AG04449 (cell line): ENCODE data around the gene LLGL1.
"Not testable (repeated sequence)": the region's sequence is repeated elsewhere in the genome, so short reads cannot be mapped to it uniquely, and the experiment has no call there.

Source experiments
- CTCF ChIA-PET: fragments of 350-600 bp; formaldehyde crosslinking; extraction: SDS; loops from one replicate; lab custom pipeline; 2021; ENCODE audit warnings: antibody characterized with exemption; lab: Yijun Ruan, JAX
- POLR2A ChIA-PET: fragments of 400-600, 350-600 bp; formaldehyde crosslinking; extraction: SDS; loops from one replicate; lab custom pipeline; 2020; ENCODE audit warnings: antibody characterized with exemption, inconsistent platforms; lab: Yijun Ruan, JAX
- DNase-seq: peaks from one replicate; pipeline ENCODE4 v3.0.0-alpha.2; 2010; ENCODE audit warnings: low read depth, low spot score
- H3K4me3 ChIP-seq: 2 replicates; pipeline ENCODE4 v1.5.1; 2011; ENCODE audit warnings: low read depth, mild to moderate bottlenecking, control low read depth, low read length
- CTCF ChIP-seq: IDR thresholded peaks from one replicate; pipeline ENCODE4 v1.5.1; 2011; ENCODE audit warnings: mild to moderate bottlenecking, moderate library complexity, low read length, control low read depth, inconsistent platforms; ENCODE audit not compliant: insufficient read depth; ENCODE audit errors: missing control alignments

LLGL1 gene

GRCh38 chr17:18208092-18208491 lies 17.3 kb upstream of the LLGL1 start:
- TF ChIP-seq CTCF: no peak
- no peak for DNase-seq
- no peak overlapping the region for H3K4me3 ChIP-seq
- ChIA-PET POLR2A (interaction anchor here (0.6 kb wide), 1 partner anchor 10 kb away, joined by 3 read pairs; no protein-coding TSS in a partner anchor), CTCF (interaction anchor here (7.6 kb wide), 1 partner anchor 9 kb away, joined by 49 read pairs; no protein-coding TSS in a partner anchor)

GRCh38 chr17:18213666-18214270 lies 11.7 kb upstream of the LLGL1 start:
- no peak overlapping the region for H3K4me3 ChIP-seq
- TF ChIP-seq CTCF: no peak
- DNase-seq: no peak
- POLR2A ChIA-PET: no interaction called here
- CTCF ChIA-PET: no interaction called here

DNA sequence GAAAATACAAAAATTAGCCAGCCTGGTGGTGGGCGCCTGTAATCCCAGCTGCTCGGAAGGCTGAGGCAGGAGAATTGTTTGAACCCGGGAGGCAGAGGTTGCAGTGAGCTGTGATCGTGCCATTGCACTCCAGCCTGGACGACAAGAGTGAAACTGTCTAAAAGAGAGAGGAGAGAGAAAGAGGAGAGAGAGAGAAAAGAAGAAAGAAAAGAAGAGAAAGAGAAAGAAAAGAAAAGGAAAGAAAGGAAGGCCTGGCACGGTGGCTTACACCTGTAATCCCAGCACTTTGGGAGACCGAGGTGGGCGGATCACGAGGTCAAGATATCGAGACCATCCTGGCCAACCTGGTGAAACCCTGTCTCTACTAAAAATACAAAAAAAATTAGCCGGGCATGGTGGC lies 8.5 kb upstream of the LLGL1 start:
- H3K4me3 ChIP-seq, DNase-seq: not testable (repeated sequence)
- POLR2A ChIA-PET: interaction anchor here (1.9 kb wide), 1 partner anchor 33 kb away, joined by 5 read pairs; the partner anchor contains the start of gene ALKBH5
- CTCF ChIA-PET: interaction anchor here (1.0 to 6.1 kb wide), 6 partner anchors 10 to 76 kb away, joined by 3 to 49 read pairs (median 4); no protein-coding TSS in a partner anchor

GRCh38 chr17:18217412-18218015 lies 7.9 kb upstream of the LLGL1 start:
- ChIA-PET CTCF (interaction anchor here (0.7 to 6.1 kb wide), 15 partner anchors 9 to 279 kb away, joined by 3 to 49 read pairs (median 3); no protein-coding TSS in a partner anchor), POLR2A (interaction anchor here (1.9 kb wide), 1 partner anchor 34 kb away, joined by 5 read pairs; the partner anchor contains the start of gene ALKBH5)
- no peak for DNase-seq
- no peak overlapping the region for H3K4me3 ChIP-seq
- TF ChIP-seq CTCF: peak; percentile 94

DNA sequence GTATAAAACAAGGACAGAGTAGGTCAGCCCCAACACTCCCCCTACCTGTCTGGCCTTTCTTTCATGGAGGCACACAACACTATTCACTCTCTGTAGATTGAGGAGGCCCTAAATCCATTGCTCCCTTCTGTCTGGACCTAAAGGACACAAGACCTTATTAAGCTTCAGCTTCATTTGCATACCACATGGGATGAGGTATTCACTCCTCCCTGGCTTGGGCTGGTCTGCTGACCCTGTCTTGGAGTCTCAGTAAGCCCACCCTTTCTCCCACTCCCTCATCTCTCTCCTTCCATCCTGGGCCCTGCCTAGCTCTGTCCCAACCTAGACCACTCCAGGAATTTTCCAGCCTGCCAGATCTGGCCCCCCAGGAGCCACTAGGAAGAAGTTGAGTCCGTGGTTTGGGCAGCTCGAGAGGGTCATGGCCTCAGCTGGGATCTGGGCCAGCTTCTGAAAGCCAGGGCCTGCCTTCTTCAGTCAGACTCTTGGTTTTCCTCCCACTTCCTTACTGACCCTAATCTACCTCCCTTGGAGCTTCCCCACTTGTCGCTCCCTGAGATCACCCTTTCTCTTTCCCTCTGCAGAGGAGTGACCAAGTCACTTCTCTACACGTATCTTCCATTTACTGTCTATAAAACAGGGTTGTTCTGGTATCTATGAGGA lies 6.5 kb upstream of the LLGL1 start:
- H3K4me3 ChIP-seq: no peak overlapping the region
- CTCF ChIA-PET: interaction anchor here (0.6 to 6.1 kb wide), 8 partner anchors 12 to 739 kb away, joined by 3 to 49 read pairs (median 4); no protein-coding TSS in a partner anchor
- TF ChIP-seq CTCF: no peak
- DNase-seq: no peak
- POLR2A ChIA-PET: interaction anchor here (0.6 kb wide), 2 partner anchors 11 to 22 kb away, joined by 3 read pairs; no protein-coding TSS in a partner anchor

DNA sequence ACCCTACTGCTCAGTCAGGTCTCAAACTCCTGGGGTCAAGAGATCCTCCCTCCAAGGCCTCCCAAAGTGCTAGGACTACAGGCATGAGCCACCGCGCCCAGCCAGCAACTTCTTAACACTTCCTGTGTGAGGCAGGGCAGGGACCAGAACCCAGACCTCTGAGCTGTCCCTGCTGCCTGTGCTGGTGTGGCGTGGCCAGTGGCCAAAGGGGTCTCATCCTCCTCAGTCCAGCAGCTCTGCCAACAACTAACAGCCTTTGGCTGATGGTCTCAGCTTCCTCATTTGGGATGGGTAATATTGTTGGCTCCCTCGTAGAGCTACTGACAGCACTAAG lies 1.4 kb upstream of the LLGL1 start:
- no peak for TF ChIP-seq CTCF
- no peak for DNase-seq
- POLR2A ChIA-PET: interaction anchor here (0.7 kb wide), 1 partner anchor 1016 kb away, joined by 3 read pairs; no protein-coding TSS in a partner anchor
- no peak overlapping the region for H3K4me3 ChIP-seq
- CTCF ChIA-PET: interaction anchor here (1.0 to 1.2 kb wide), 3 partner anchors 9 to 39 kb away, joined by 3 to 5 read pairs (median 4); no protein-coding TSS in a partner anchor
